GM18508 (cell line): Measurements from ENCODE around the gene KCNH4.
A peak's percentile ranks its signal among the peaks of the same experiment; 100 is the strongest.

Experiments used
- ATAC-seq: cut with Tn5 transposase; IDR thresholded peaks from one replicate; pipeline ENCODE4 v1.9.1; 2021; ENCODE audit warnings: moderate number of reproducible peaks; ENCODE audit not compliant: insufficient read depth, unreplicated experiment

Gene KCNH4

DNA sequence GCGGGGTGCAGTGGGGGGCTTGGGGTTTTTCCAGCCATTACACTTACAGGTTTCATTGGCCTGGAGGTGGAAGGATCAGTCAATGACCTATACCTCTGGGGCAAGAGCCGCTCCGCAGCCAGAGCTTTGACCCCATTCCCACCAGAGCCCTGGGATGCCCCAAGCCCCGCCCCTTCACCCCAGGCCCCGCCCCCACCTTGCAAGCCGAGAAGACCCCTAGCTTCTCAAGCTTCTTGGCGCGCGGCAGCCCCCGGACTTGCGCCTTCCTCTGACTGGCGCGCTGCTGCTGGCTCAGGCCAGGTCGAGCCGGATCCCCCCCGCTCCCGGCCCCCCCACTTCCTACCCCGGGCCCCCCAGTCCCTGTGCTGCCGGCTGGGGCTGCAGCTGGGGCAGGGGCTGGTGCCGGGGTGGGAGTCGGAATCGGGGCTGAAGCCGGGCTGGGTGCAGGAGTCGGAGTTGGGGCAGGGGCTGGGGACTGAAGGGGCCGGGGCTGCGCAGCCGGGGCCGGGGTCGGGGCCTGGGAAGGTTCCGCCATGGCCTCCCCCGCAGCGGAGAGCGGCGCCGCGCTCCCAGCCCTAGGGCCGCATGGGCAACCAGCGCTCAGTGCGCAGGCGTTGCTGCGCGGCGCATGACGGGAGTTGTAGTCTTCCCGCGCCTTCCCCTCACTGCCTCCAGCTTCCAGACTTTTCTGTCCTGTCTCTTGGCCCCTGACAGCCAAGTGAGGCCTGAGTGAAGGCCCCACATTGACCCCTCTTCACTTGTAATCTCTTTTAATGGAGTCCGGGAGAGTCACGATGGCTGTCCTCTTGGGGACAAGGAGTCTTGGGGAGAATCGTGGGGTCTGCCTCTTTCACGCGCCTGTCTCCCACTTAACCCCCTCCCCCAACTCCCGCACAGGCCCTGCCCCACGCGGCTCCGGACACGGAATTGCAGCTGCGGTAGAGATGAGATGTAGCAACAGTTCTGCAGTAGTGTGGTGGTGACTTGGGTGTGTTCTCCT lies 59.9 kb downstream of the KCNH4 start, which contains the start of gene KAT2A:
KAT2A (minus strand) TSS at position 598 of the 1,000 bp plus-strand sequence; CDS start at position 535, 63 bp downstream.
- ATAC-seq = no peak

- ATAC-seq = no peak
Observed at GRCh38 chr17:42120161-42120769, 60.7 kb downstream of the KCNH4 start.

DNA sequence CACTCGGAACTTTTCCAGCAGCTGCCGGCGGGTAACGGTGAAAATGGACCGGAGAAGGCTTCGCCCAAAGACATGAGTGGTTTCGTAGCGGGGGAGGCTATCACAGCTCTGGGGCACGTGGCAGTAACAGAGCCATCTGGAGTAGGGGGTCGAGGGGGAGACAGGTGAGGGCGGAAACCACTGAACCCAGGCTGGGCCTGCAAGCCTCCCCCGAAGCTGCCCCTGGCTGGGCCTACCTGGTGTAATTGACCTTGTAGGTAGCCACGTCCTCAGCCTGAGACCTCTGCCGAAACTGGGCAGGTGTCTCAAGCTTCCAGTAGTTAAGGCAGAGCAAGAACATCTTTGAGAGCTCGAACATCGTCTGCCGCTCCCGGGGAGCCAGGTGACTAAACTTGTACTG lies 61.6 kb downstream of the KCNH4 start:
- ATAC-seq = no peak

DNA sequence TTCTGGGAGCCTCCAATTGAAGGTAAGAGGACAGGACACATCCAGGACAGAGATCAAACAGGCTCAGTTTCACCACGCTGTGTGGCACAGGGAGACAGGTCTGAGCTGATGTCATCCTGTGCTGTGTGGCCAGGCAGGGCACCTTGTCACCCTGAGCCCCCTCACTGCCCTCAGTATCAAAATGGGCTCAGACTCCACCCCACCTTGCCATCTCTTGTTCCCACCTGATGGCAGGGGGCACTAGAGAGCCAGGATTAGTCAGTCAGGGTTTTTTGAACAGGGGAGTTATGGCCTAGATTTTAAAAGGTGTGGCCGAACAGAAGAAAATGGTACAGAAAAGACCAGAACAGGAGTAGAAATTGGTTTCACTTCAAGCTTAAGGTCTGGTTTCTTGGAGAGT lies 62.4 kb downstream of the KCNH4 start:
- no peak for ATAC-seq

- no peak for ATAC-seq
Observed at GRCh38 chr17:42118126-42118510, 62.8 kb downstream of the KCNH4 start.

GRCh38 chr17:42117397-42118125 lies 63.4 kb downstream of the KCNH4 start:
- ATAC-seq = no peak

GRCh38 chr17:42116705-42117396 lies 64.1 kb downstream of the KCNH4 start:
- no peak for ATAC-seq

DNA sequence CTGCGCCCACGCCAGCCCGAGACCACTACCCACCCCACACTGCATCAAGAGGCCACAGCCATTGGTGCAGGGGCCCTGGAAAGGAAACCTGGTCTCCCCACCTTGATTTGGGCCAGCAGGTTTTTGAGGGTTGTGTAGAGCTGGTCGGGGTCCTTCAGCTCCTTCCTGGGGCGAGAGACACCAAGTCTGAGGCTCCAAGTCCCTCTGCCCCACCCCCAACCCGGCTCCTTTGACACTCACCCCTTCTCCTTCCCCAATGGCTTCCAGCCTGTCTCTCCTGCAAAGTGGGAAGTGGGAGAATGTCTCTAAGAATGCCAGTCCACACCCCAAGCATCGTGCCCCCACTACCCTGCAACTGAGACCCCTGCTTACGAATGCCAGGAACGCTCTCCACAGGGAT lies 66.8 kb downstream of the KCNH4 start:
- no peak for ATAC-seq

GRCh38 chr17:42113293-42114069 lies 67.5 kb downstream of the KCNH4 start:
- ATAC-seq = no peak

- ATAC-seq = peak; percentile 40
Observed at GRCh38 chr17:42112552-42113176, 68.3 kb downstream of the KCNH4 start, which contains the start of gene DHX58. DHX58 (minus strand) TSS chr17:42112714; CDS start chr17:42111892, 822 bp downstream.

DNA sequence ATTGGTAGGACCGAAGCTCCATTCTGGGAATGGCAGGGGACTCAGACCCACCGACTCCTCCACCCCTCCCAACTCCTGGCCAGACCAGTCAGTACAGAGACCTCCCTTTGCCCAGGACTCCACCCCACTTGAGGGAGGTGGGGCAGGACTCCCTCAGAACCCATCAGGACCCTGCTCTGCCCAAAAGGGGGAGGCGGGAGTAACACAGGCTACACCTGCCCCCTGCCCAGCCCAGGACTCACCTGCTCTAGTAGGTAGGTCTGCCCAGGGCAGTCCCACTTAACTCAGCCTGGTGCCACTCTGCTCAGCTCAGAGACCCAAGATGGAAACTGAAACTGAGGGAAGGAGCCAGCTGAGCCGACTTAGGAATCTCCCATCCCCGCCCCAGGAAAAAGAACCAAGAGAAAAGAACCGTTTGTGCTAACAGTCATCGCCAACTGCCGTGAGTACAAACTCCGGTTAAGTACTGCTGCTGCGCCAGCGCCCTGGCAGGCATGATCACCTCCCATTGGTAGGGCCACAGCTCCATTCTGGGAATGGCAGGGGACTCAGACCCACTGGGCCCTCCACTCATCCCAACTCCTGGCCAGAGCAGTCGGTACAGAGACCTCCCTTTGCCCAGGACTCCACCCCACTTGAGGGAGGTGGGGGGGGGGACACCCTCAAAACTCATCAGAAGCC lies 68.9 kb downstream of the KCNH4 start:
- no peak for ATAC-seq

DNA sequence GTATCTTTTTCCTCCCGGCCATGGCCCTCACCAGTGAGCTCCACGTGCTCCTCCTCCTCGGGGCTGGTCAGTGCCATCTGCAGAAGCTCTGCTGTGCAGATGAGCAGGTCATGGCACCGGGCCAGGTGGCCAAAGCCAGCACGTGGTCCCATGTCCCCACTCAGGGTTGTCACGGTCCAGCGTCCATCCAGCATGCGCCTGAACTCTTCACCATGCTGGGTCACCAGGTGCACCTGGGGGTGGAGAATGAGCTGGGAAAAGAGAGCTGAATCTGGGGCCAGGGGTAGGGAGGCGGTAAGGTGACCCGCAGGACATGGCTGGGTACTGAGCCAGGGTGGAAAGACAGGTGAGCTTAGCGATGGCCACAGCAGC lies 69.7 kb downstream of the KCNH4 start:
- no peak for ATAC-seq

DNA sequence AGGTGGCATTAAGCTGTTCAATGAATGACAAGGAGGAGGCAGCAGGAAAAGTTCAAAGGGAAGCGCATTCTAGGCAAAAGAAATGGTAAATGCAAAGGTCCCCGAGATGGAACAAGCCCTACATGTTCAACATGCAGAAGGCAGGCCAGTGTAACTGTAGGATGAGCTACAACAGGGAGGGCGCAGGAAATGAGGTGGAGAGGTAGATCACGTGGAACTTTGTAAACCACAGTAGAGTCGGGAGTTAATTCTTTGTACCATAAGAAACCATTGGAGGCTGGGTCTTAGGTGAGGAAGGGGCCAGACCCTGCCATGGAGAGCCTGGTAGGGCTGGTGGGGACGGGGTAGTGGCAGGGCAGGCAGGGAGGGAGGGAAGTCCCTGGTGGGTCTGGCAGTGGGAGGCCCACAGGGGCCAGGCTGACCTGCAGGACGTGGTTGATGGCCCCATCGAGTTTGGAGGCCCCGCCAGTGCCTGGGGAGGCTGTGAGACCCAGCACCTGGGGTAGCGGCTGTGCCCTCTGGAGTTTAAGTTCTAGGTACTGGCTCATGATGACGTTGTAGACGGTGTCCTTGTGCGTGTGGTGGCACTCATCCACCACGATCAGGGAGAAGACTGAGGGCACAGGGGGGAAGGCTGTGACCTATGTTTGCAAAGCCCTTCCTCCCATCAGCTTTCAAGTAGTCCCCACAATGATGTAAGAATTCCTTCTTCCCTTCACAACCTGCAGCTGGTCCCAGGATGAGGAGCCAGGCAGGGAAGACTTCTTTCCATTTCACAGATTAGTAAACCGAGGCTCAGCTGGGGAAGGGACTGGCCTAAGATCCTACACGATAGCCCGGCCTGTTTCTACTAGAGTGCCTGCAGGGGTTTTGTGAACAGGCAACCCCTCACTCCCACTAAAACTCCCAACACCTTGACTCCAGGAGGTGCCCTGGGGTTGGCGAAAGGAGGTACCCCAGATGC lies 70.4 kb downstream of the KCNH4 start:
- no peak for ATAC-seq

GRCh38 chr17:42109086-42109485 lies 71.9 kb downstream of the KCNH4 start:
- ATAC-seq = no peak

GRCh38 chr17:42107597-42108576 lies 73.1 kb downstream of the KCNH4 start:
- ATAC-seq = no peak

DNA sequence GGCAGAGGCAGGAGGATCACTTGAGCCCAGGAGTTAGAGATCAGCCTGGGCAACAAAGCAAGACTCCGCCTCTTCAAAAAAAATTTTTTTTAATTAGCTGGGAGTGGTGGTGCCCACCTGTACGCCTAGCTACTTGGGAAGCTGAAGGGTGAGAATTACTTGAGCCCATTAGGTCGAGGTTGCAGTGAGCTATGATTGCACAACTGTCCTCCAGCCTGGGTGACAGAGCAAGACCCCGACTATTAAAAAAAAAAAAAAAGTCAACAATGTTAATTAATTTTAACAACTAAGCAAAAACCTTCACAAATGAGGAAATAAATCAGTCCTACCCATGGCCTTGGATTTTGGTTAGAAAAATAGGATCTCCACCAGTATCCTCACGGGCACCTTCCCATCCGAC lies 73.8 kb downstream of the KCNH4 start:
- no peak for ATAC-seq
